IMR-90 (cell line): ENCODE results near the gene IGSF22. TPM values are rescaled to one million over a fixed set of nuclear protein-coding genes. Genes with fewer than 3 reads are reported as not detected.

Experiments
- ATAC-seq: fragments of 200-7000 bp; cut with Tn5 transposase; 2 replicates; pipeline ENCODE4 v1.9.1; 2020; ENCODE audit warnings: low read depth, mild to moderate bottlenecking, moderate library complexity
- BruUV-seq: library from RNA; stranded (reverse); fragments of 400-500 nt; replicated peaks from 2 replicates; lab custom pipeline; 2021; lab: Mats Ljungman, UMichigan
- CTCF ChIA-PET: fragments of 300-600 bp; formaldehyde crosslinking; extraction: SDS; loops from one replicate; lab custom pipeline; 2021; ENCODE audit warnings: antibody characterized with exemption; lab: Yijun Ruan, JAX
- POLR2A ChIA-PET: fragments of 300-600 bp; sonication (Branson Sonifier 250); formaldehyde crosslinking; loops from one replicate; lab custom pipeline; 2022; ENCODE audit warnings: antibody characterized with exemption; ENCODE audit not compliant: unreplicated experiment; lab: Charles Lee
- DNase-seq: peaks from one replicate; pipeline ENCODE4 v3.0.0; 2013
- H2AFZ ChIP-seq: replicated peaks from 2 replicates; pipeline ENCODE3; 2013; ENCODE audit warnings: low read length, mild to moderate bottlenecking; ENCODE audit not compliant: poor library complexity
- H2AK5ac ChIP-seq: 2 replicates; pipeline ENCODE4 v1.6.1; 2013; ENCODE audit warnings: low read depth, low read length, inconsistent platforms
- H2AK9ac ChIP-seq: replicated peaks from 2 replicates; pipeline ENCODE3; 2013; ENCODE audit warnings: mild to moderate bottlenecking, low read depth, low read length, moderate library complexity; ENCODE audit not compliant: poor library complexity
- H2BK120ac ChIP-seq: 2 replicates; pipeline ENCODE4 v1.6.1; 2013; ENCODE audit warnings: low read depth, low read length, inconsistent platforms
- H2BK15ac ChIP-seq: 3 replicates; pipeline ENCODE4 v1.6.1; 2013; ENCODE audit warnings: low read depth, low read length, inconsistent platforms
- H2BK20ac ChIP-seq: 2 replicates; pipeline ENCODE4 v1.6.1; 2013; ENCODE audit warnings: low read depth, mild to moderate bottlenecking, inconsistent platforms, low read length, moderate library complexity
- H2BK5ac ChIP-seq: 2 replicates; pipeline ENCODE4 v1.6.1; 2013; ENCODE audit warnings: mild to moderate bottlenecking, low read depth, low read length, inconsistent platforms; ENCODE audit not compliant: poor library complexity, severe bottlenecking
- H3K14ac ChIP-seq: replicated peaks from 2 replicates; pipeline ENCODE4 v1.6.1; 2013; ENCODE audit warnings: low read depth, low read length, inconsistent platforms
- H3K18ac ChIP-seq: 2 replicates; pipeline ENCODE4 v1.6.1; 2013; ENCODE audit warnings: low read depth, low read length, control low read depth
- H3K23ac ChIP-seq: 2 replicates; pipeline ENCODE4 v1.6.1; 2013; ENCODE audit warnings: low read depth, low read length, inconsistent platforms
- H3K27ac ChIP-seq: 2 replicates; pipeline ENCODE4 v1.5.1; 2013; ENCODE audit warnings: mild to moderate bottlenecking, control low read depth, low read length; ENCODE audit not compliant: insufficient read depth
- H3K27me3 ChIP-seq: 2 replicates; pipeline ENCODE4 v1.6.1; 2013; ENCODE audit warnings: low read length; ENCODE audit not compliant: control insufficient read depth, insufficient read depth
- H3K36me3 ChIP-seq: 2 replicates; pipeline ENCODE4 v1.6.1; 2013; ENCODE audit warnings: low read length, mixed read lengths; ENCODE audit not compliant: control insufficient read depth, insufficient read depth
- H3K4ac ChIP-seq: 2 replicates; pipeline ENCODE4 v1.6.1; 2013; ENCODE audit warnings: low read depth, low read length, inconsistent platforms
- H3K4me1 ChIP-seq: 2 replicates; pipeline ENCODE4 v1.6.1; 2013; ENCODE audit warnings: low read length, mixed read lengths; ENCODE audit not compliant: control insufficient read depth, insufficient read depth
- H3K4me2 ChIP-seq: 2 replicates; pipeline ENCODE4 v1.6.1; 2013; ENCODE audit warnings: low read depth, mild to moderate bottlenecking, control low read depth, low read length, moderate library complexity
- H3K4me3 ChIP-seq: 2 replicates; pipeline ENCODE4 v1.5.1; 2013; ENCODE audit warnings: low read depth, mild to moderate bottlenecking, control low read depth, low read length, moderate library complexity; ENCODE audit not compliant: insufficient read depth
- H3K56ac ChIP-seq: 2 replicates; pipeline ENCODE4 v1.6.1; 2013; ENCODE audit warnings: low read length, inconsistent platforms; ENCODE audit not compliant: insufficient read depth; ENCODE audit errors: extremely low read depth
- H3K79me1 ChIP-seq, 2 experiments: 2 replicates each; pipeline ENCODE4 v1.6.1; 2013; ENCODE audit warnings: low read length in 2 of 2, inconsistent platforms in 1 of 2, low read depth in 1 of 2
- H3K9ac ChIP-seq: 2 replicates; pipeline ENCODE4 v1.6.1; 2013; ENCODE audit warnings: low read depth, low read length, control low read depth
- H3K9me1 ChIP-seq: 2 replicates; pipeline ENCODE4 v1.6.1; 2013; ENCODE audit warnings: low read length, inconsistent platforms; ENCODE audit not compliant: insufficient read depth
- H3K9me3 ChIP-seq: 2 replicates; pipeline ENCODE4 v1.6.1; 2013; ENCODE audit warnings: low read length; ENCODE audit not compliant: control insufficient read depth, insufficient read depth
- H4K20me1 ChIP-seq: 2 replicates; pipeline ENCODE4 v1.6.1; 2013; ENCODE audit warnings: low read length, inconsistent platforms; ENCODE audit not compliant: insufficient read depth
- H4K5ac ChIP-seq: 2 replicates; pipeline ENCODE4 v1.6.1; 2013; ENCODE audit warnings: mild to moderate bottlenecking, low read depth, low read length, control low read depth
- H4K8ac ChIP-seq, 2 experiments: 2 replicates each; pipeline ENCODE4 v1.6.1; 2013; ENCODE audit warnings: low read depth in 2 of 2, low read length in 2 of 2, control low read depth in 1 of 2, inconsistent platforms in 1 of 2
- H4K91ac ChIP-seq: 2 replicates; pipeline ENCODE4 v1.6.1; 2013; ENCODE audit warnings: low read depth, low read length, inconsistent platforms; ENCODE audit not compliant: insufficient read depth
- FOS ChIP-seq: fragments of 150-350 bp; IDR thresholded peaks from 2 replicates; pipeline ENCODE4 v1.6.1; 2016; ENCODE audit warnings: low read depth, low read length
- WGBS, 2 experiments: methylation state at CpG; one replicate each; pipeline versions ENCODE4 v1.1.5 to v1.1.7; 2013; ENCODE audit warnings: missing lambda C conversion rate in 2 of 2; ENCODE audit not compliant: insufficient read length in 1 of 2; ENCODE audit errors: extremely low coverage in 2 of 2; 5-methylcytosine and 5-hydroxymethylcytosine counted together
- dilution Hi-C: fragments of 300-500 bp; cut with HindIII; formaldehyde crosslinking; loops from one replicate; pipeline ENCODE4 v1.14.3; 2018; ENCODE audit warnings: low sequenced_read_pairs; ENCODE audit not compliant: unreplicated experiment
- in situ Hi-C: fragments of 300-500 bp; cut with MboI; formaldehyde crosslinking; loops from 3 replicates; pipeline ENCODE4 v1.14.3; 2019; ENCODE audit warnings: low sequenced_read_pairs, inconsistent platforms, mixed read lengths
- intact Hi-C: fragments of 100-400 bp; cut with micrococcal nuclease; formaldehyde crosslinking; loops from 2 replicates; pipeline ENCODE4 v1.10.0; 2022
- polyA plus RNA-seq, 3 experiments: library from polyadenylated mRNA; depleted of rRNA; stranded (reverse); fragments of >200 nt; gene quantifications; 2 replicates each; pipeline ENCODE4 v1.2.3, GENCODE V29; 2012; ENCODE audit warnings: low replicate concordance in 1 of 3
- total RNA-seq: library from RNA; depleted of rRNA; stranded (reverse); fragments of >200 nt; gene quantifications from 2 replicates; pipeline ENCODE4 v1.2.3, GENCODE V29; 2012
- TF ChIP-seq, protein P1 (sequence below): fragments of 150-350 bp; IDR thresholded peaks from 2 replicates; pipeline ENCODE4 v1.6.1; 2017; ENCODE audit warnings: mild to moderate bottlenecking, antibody characterized with exemption, low read length, low read depth

IGSF22 gene
- total and polyA plus RNA-seq, 2 of the 4 experiments (the other 2 are of a cell fraction) = not detected

DNA sequence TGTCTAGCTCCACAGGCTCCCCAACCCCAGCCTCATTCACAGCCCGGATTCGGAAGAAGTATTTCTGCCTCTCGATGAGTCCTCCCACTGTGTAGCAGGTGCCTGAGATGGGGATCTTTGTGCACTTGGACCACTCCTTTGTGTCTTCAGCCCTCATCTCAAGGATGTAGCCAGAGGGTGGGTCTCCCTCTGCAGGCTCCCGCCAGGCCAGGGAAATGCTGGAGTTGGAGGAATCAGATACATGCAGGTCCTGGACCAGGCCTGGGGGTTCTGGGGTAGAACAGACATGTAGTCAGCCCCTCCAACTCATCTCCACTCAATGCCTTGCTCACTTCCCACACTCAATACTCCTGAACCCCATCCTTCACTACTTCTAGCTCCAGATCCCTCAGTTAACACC, 16.6 kb downstream of the IGSF22 start:
- H3K27me3 ChIP-seq = peaks cover 57% of the 10 kb centered on the region
- no CpG with 5 or more reads among the region's 4 CpGs for WGBS, 2 experiments
- no TSS peak for BruUV-seq
- ATAC-seq (no peak), DNase-seq (no peak)
- TF ChIP-seq, protein P1, sequence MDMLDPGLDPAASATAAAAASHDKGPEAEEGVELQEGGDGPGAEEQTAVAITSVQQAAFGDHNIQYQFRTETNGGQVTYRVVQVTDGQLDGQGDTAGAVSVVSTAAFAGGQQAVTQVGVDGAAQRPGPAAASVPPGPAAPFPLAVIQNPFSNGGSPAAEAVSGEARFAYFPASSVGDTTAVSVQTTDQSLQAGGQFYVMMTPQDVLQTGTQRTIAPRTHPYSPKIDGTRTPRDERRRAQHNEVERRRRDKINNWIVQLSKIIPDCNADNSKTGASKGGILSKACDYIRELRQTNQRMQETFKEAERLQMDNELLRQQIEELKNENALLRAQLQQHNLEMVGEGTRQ = no peak
- no peak for TF ChIP-seq FOS
- no peak overlapping the region for H3K4me3 ChIP-seq
- intact Hi-C loops = no loop called here
- H2AFZ ChIP-seq = no peak overlapping the region
- no peak overlapping the region for H2BK20ac ChIP-seq
- no peaks in the 10 kb centered on the region for H4K20me1 ChIP-seq
- no peak overlapping the region for H3K27ac ChIP-seq
- no peak overlapping the region for H2AK9ac ChIP-seq
- H3K4me2 ChIP-seq = no peak overlapping the region
- in situ Hi-C loops = no loop called here
- H3K4ac ChIP-seq = no peak overlapping the region
- no peak overlapping the region for H3K23ac ChIP-seq
- H2BK5ac ChIP-seq = no peak overlapping the region
- H4K5ac ChIP-seq = no peak overlapping the region
- no peak overlapping the region for H2AK5ac ChIP-seq
- POLR2A ChIA-PET = no interaction called here
- H3K56ac ChIP-seq = no peak overlapping the region
- no peak overlapping the region for H4K8ac ChIP-seq
- H2BK120ac ChIP-seq = no peak overlapping the region
- H3K9me3 ChIP-seq = 0 out of 2 replicates have a peak, but pooled peaks cover 2% of the 10 kb centered on the region
- no peaks in the 10 kb centered on the region for H3K79me1 ChIP-seq
- H3K18ac ChIP-seq = no peak overlapping the region
- no peak overlapping the region for H3K9ac ChIP-seq
- peaks cover 2% of the 10 kb centered on the region; the same call in 1 of the 2 replicates for H3K4me1 ChIP-seq
- no peak overlapping the region for H4K91ac ChIP-seq
- CTCF ChIA-PET = interaction anchor here (1.1 kb wide), 1 partner anchor 12 kb away, joined by 3 read pairs; no protein-coding TSS in a partner anchor
- H3K9me1 ChIP-seq = 0 out of 2 replicates have a peak, but pooled peaks cover 2% of the 10 kb centered on the region
- H3K36me3 ChIP-seq = no peaks in the 10 kb centered on the region
- no peak overlapping the region for H2BK15ac ChIP-seq
- no peak overlapping the region for H3K14ac ChIP-seq
- dilution Hi-C loops = no loop called here
